Measurements from ENCODE around the gene USP10.

DNA sequence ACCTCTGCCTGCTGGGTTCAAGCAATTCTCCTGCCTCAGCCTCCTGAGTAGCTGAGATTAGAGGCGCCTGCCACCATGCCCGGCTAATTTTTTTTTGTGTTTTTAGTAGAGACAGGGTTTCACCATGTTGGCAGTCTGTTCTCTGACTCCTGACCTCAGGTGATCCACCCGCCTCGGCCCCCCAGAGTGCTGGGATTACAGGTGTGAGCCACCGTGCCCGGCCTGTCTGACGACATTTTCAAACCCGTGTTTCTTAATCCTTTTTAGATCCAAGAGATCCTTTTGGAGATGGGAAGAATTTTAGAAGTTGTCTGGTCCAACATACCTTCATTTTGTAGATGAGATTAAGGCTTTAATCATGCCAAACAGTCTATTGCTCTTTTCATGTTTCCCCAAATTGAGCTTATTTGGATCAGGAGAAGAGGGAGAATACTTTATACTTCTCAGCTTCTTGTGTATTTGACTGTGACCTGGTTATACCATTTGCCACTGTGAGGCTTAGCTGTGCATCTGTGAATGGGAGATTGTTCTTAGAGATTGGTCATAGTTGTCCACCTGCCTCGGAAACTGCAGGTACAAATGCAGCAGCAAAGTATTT lies 25.8 kb downstream of the USP10 start:
- TF ChIP-seq SUZ12 (IDR thresholded peaks at IDR 0.05; ENCODE audit: extremely low read depth, insufficient read depth, insufficient read length) (no peak), YY1 (IDR thresholded peaks at IDR 0.05; ENCODE audit: insufficient read depth, insufficient read length) (no peak), ZNF274 (IDR thresholded peaks at IDR 0.05; ENCODE audit: low read depth, low read length) (no peak)

All from NT2/D1 (cell line).